Neural progenitor cell (in vitro differentiated cells): Measurements from ENCODE around the gene ZSCAN10. TPM values are rescaled to one million over a fixed set of nuclear protein-coding genes. Genes with fewer than 3 reads are reported as not detected.
A peak's percentile ranks its signal among the peaks of the same experiment; 100 is the strongest.
"Not testable (repeated sequence)": the region's sequence is repeated elsewhere in the genome, so short reads cannot be mapped to it uniquely, and the experiment has no call there.

Source experiments
- DNase-seq: peaks from one replicate; pipeline ENCODE4 v3.0.0-alpha.2; 2016; ENCODE audit warnings: low spot score
- H2AFZ ChIP-seq: fragments of 200-600 bp; sonication (generic); replicated peaks from 2 replicates; pipeline ENCODE4 v1.6.1; 2016; ENCODE audit warnings: antibody characterized with exemption
- H3F3A ChIP-seq: fragments of 200-600 bp; sonication (generic); 2 replicates; pipeline ENCODE4 v1.6.1; 2016; ENCODE audit warnings: antibody characterized with exemption, low read depth
- H3K27ac ChIP-seq: fragments of 200-600 bp; sonication (generic); 2 replicates; pipeline ENCODE4 v1.5.1; 2016; ENCODE audit warnings: mild to moderate bottlenecking
- H3K27me3 ChIP-seq: fragments of 200-600 bp; sonication (generic); 2 replicates; pipeline ENCODE4 v1.6.1; 2016; ENCODE audit warnings: mild to moderate bottlenecking, moderate library complexity
- H3K36me3 ChIP-seq: fragments of 200-600 bp; sonication (generic); 2 replicates; pipeline ENCODE4 v1.5.1; 2016
- H3K4me1 ChIP-seq: fragments of 200-600 bp; sonication (generic); 2 replicates; pipeline ENCODE4 v1.6.1; 2016; ENCODE audit warnings: mixed run types
- H3K4me2 ChIP-seq: fragments of 200-600 bp; sonication (generic); 2 replicates; pipeline ENCODE4 v1.6.1; 2016
- H3K4me3 ChIP-seq: fragments of 200-600 bp; sonication (generic); 2 replicates; pipeline ENCODE4 v1.5.1; 2016
- H3K79me2 ChIP-seq: fragments of 200-600 bp; sonication (generic); 2 replicates; pipeline ENCODE4 v1.6.1; 2016; ENCODE audit warnings: low read depth
- H3K9ac ChIP-seq: fragments of 200-600 bp; sonication (generic); 2 replicates; pipeline ENCODE4 v1.6.1; 2016
- H3K9me3 ChIP-seq: fragments of 200-600 bp; sonication (generic); 2 replicates; pipeline ENCODE4 v1.5.1; 2016; ENCODE audit warnings: low read depth
- H4K20me1 ChIP-seq: fragments of 200-600 bp; sonication (generic); 2 replicates; pipeline ENCODE4 v1.6.1; 2016; ENCODE audit warnings: low read depth
- H3K27ac Mint-ChIP-seq: 3 replicates; pipeline ENCODE4 v1.8.0; 2021; ENCODE audit warnings: mixed read lengths
- H3K27me3 Mint-ChIP-seq: 2 replicates; pipeline ENCODE4 v1.8.0; 2022; ENCODE audit warnings: low read depth, mild to moderate bottlenecking, inconsistent platforms, moderate library complexity, mixed read lengths; ENCODE audit not compliant: insufficient read depth
- H3K36me3 Mint-ChIP-seq: 3 replicates; pipeline ENCODE4 v1.8.0; 2021; ENCODE audit warnings: mixed read lengths
- H3K4me1 Mint-ChIP-seq: 3 replicates; pipeline ENCODE4 v1.8.0; 2021; ENCODE audit warnings: mixed read lengths
- H3K4me3 Mint-ChIP-seq: 3 replicates; pipeline ENCODE4 v1.8.0; 2021; ENCODE audit warnings: mild to moderate bottlenecking, moderate library complexity, mixed read lengths
- H3K9me3 Mint-ChIP-seq: 3 replicates; pipeline ENCODE4 v1.8.0; 2020; ENCODE audit warnings: mixed read lengths
- CTCF ChIP-seq: fragments of 200-600 bp; sonication (generic); IDR thresholded peaks from 2 replicates; pipeline ENCODE4 v1.5.1; 2017; ENCODE audit warnings: antibody characterized with exemption, mild to moderate bottlenecking
- EZH2 ChIP-seq: fragments of 200-600 bp; sonication (generic); IDR thresholded peaks from 2 replicates; pipeline ENCODE4 v1.6.1; 2017; ENCODE audit warnings: antibody characterized with exemption, mild to moderate bottlenecking, moderate library complexity
- EZH2phosphoT487 ChIP-seq: fragments of 200-600 bp; sonication (generic); IDR thresholded peaks from 2 replicates; pipeline ENCODE4 v1.6.1; 2017; ENCODE audit warnings: antibody characterized with exemption
- total RNA-seq: library from RNA; depleted of rRNA; stranded (reverse); fragments of >200 nt; gene quantifications from 2 replicates; pipeline ENCODE4 v1.2.3, GENCODE V29; 2015; ENCODE audit warnings: low replicate concordance

The ZSCAN10 gene
- total RNA-seq, 1 donor from 2014 or later: 5.4 TPM

GRCh38 chr16:3140603-3141427 lies 41.7 kb upstream of the ZSCAN10 start:
- Histone ChIP-seq H4K20me1 (no peaks in the 10 kb centered on the region), H3K4me2 (no peak overlapping the region), H3K27me3 (no peaks in the 10 kb centered on the region), H3F3A (peaks cover 5% of the 10 kb centered on the region), H3K4me3 (no peak overlapping the region), H2AFZ (no peak overlapping the region), H3K9ac (no peak overlapping the region), H3K27ac (no peak overlapping the region), H3K79me2 (peaks cover 9% of the 10 kb centered on the region), H3K9me3 (no peaks in the 10 kb centered on the region), H3K4me1 (peaks cover 3% of the 10 kb centered on the region), H3K36me3 (no peaks in the 10 kb centered on the region)
- TF ChIP-seq EZH2phosphoT487: no peak
- peaks cover 4% of the 10 kb centered on the region for H3K27me3 Mint-ChIP-seq
- no peak overlapping the region for H3K27ac Mint-ChIP-seq
- DNase-seq: no peak
- peaks cover 6% of the 10 kb centered on the region for H3K4me1 Mint-ChIP-seq
- no peak overlapping the region for H3K4me3 Mint-ChIP-seq
- no peaks in the 10 kb centered on the region for H3K9me3 Mint-ChIP-seq
- H3K36me3 Mint-ChIP-seq: peaks cover 8% of the 10 kb centered on the region

- not testable (repeated sequence) for H3K9me3 Mint-ChIP-seq, H3K36me3 Mint-ChIP-seq, H3K4me3 ChIP-seq, H3K27ac ChIP-seq, H3K9me3 ChIP-seq, H3K4me1 ChIP-seq, H4K20me1 ChIP-seq, H3K27ac Mint-ChIP-seq, H3K27me3 Mint-ChIP-seq, H3K4me1 Mint-ChIP-seq, H2AFZ ChIP-seq, H3K27me3 ChIP-seq, H3K4me2 ChIP-seq, H3K4me3 Mint-ChIP-seq, H3K36me3 ChIP-seq, H3K9ac ChIP-seq, DNase-seq
- H3K79me2 ChIP-seq: peaks cover 17% of the 10 kb centered on the region
- H3F3A ChIP-seq: peaks cover 11% of the 10 kb centered on the region
Observed at GRCh38 chr16:3139561-3139960, 40.5 kb upstream of the ZSCAN10 start.

- Histone ChIP-seq H3K9ac (no peak overlapping the region), H3K79me2 (peaks cover 23% of the 10 kb centered on the region), H3K4me3 (no peak overlapping the region), H3K9me3 (no peaks in the 10 kb centered on the region), H2AFZ (no peak overlapping the region), H4K20me1 (peaks cover 6% of the 10 kb centered on the region), H3K27ac (no peak overlapping the region), H3F3A (peaks cover 17% of the 10 kb centered on the region), H3K4me1 (peaks cover 3% of the 10 kb centered on the region), H3K27me3 (no peaks in the 10 kb centered on the region), H3K36me3 (no peaks in the 10 kb centered on the region), H3K4me2 (no peak overlapping the region)
- Mint-ChIP-seq H3K4me1 (peaks cover 11% of the 10 kb centered on the region), H3K27ac (peak overlapping the region; percentile 35), H3K9me3 (no peaks in the 10 kb centered on the region), H3K36me3 (peaks cover 8% of the 10 kb centered on the region), H3K4me3 (no peak overlapping the region), H3K27me3 (peaks cover 9% of the 10 kb centered on the region)
- DNase-seq: no peak
- TF ChIP-seq EZH2: no peak
- TF ChIP-seq EZH2phosphoT487: no peak
- TF ChIP-seq CTCF: no peak
Observed at GRCh38 chr16:3138823-3139426, 39.8 kb upstream of the ZSCAN10 start.

GRCh38 chr16:3138342-3138741 lies 39.2 kb upstream of the ZSCAN10 start:
- H3K9ac ChIP-seq: no peak overlapping the region
- peaks cover 10% of the 10 kb centered on the region for H4K20me1 ChIP-seq
- Mint-ChIP-seq H3K36me3 (peaks cover 8% of the 10 kb centered on the region), H3K27ac (no peak overlapping the region), H3K4me1 (peaks cover 13% of the 10 kb centered on the region), H3K27me3 (peaks cover 10% of the 10 kb centered on the region), H3K9me3 (no peaks in the 10 kb centered on the region), H3K4me3 (no peak overlapping the region)
- H3K9me3 ChIP-seq: no peaks in the 10 kb centered on the region
- H2AFZ ChIP-seq: no peak overlapping the region
- H3K27ac ChIP-seq: no peak overlapping the region
- H3K4me2 ChIP-seq: no peak overlapping the region
- TF ChIP-seq EZH2phosphoT487 (no peak), EZH2 (no peak), CTCF (no peak)
- H3K36me3 ChIP-seq: no peaks in the 10 kb centered on the region
- DNase-seq: no peak
- peaks cover 7% of the 10 kb centered on the region for H3K4me1 ChIP-seq
- H3K27me3 ChIP-seq: no peaks in the 10 kb centered on the region
- H3K4me3 ChIP-seq: no peak overlapping the region
- peaks cover 29% of the 10 kb centered on the region for H3K79me2 ChIP-seq
- H3F3A ChIP-seq: peaks cover 20% of the 10 kb centered on the region
